ENCODE measurements around the gene PLSCR2.
"Not testable (repeated sequence)": the region's sequence is repeated elsewhere in the genome, so short reads cannot be mapped to it uniquely, and the experiment has no call there.

Gene PLSCR2

GRCh38 chr3:146476094-146476740 lies 6.9 kb upstream of the PLSCR2 start:
- no peak for DNase-seq

GRCh38 chr3:146474976-146475375 lies 5.6 kb upstream of the PLSCR2 start:
- not testable (repeated sequence) for DNase-seq

- DNase-seq, result no peak
Measured at GRCh38 chr3:146473726-146474125, 4.4 kb upstream of the PLSCR2 start.

GRCh38 chr3:146472611-146473010 lies 3.2 kb upstream of the PLSCR2 start:
- DNase-seq, result no peak

DNA sequence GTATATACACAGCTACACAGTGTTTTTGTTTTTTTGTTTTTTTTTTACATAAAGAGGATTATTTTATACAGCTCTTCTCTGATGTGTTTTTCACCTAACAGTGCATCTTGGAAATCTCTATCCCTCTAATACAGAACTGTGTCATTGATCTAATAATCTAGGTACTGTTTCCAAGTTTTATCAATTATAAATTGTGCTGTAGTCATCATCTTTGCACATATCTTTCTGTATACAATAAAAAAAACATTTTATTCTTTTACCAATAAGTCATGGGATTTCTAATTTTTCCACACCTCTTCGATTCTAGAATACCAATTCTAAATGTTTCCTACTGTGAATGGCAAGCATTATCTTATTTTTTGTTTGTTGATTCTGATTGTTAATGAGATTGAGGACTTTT lies 1.7 kb upstream of the PLSCR2 start:
- no peak for DNase-seq

DNA sequence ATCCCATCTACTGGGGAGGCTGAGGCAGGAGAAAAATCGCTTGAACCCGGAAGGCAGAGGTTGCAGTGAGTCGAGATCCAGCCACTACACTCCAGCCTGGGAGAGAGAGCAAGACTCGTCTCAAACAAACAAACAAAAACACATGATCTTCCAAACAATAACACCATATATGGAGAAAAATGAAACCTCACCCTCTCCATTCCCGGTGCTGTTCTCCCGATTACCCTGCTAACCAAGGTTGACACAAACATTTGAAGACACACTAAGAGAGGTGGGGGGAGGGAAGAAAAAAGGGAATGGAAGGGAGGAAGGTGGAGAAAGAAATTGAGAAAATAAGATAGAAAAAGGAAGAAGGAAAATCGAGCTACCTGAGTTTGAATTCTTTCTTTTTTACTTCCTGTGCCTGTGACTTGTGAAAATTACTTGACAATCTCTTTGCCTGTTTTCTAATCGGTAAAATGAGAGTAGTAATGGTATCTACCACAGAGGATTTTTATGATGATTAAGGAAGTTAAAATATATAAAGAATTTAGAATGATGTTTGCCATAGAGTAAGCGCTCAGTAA lies 1.1 kb upstream of the PLSCR2 start:
- no peak for DNase-seq

DNA sequence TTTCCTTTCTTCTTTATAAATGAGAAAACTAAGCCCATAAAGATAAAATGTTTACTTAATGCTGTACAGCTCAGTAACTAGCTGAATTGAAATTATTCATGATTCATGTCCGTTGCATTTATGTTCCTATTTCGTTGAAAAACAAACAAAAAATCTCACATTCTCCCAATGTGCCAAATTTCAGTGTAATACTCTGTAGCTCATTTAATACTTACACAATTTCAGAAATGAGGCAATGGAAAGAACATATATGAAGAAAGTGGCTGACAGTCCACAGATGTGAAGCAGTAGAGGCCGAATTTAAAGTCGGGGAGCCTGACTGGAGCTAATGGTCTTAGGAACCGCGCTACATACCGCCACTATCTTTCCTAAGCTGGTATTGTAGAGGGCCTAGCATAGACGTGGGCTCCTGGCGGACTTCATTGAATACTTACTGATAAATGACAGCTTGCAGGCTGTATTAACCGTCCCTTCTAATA lies 651 bp downstream of the PLSCR2 start:
- no peak for DNase-seq

- DNase-seq, result no peak
Measured at GRCh38 chr3:146468234-146468633, 1.1 kb downstream of the PLSCR2 start.

DNA sequence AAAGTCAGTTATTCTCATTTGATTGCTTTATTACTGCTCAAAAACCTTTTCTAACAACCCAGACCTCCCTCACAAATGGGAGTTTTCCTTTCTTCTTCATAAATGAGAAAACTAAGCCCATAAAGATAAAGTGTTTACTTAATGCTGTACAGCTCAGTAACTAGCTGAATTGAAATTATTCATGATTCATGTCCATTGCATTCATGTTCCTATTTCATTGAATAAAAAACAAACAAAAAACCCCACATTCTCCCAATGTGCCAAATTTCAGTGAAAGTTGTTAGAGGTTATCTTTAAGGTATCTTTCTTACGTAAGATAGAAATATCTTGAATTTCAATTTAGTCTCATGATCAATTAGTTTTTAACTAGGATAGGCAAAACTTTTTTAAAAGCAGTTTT lies 2.8 kb downstream of the PLSCR2 start:
- no peak for DNase-seq

DNA sequence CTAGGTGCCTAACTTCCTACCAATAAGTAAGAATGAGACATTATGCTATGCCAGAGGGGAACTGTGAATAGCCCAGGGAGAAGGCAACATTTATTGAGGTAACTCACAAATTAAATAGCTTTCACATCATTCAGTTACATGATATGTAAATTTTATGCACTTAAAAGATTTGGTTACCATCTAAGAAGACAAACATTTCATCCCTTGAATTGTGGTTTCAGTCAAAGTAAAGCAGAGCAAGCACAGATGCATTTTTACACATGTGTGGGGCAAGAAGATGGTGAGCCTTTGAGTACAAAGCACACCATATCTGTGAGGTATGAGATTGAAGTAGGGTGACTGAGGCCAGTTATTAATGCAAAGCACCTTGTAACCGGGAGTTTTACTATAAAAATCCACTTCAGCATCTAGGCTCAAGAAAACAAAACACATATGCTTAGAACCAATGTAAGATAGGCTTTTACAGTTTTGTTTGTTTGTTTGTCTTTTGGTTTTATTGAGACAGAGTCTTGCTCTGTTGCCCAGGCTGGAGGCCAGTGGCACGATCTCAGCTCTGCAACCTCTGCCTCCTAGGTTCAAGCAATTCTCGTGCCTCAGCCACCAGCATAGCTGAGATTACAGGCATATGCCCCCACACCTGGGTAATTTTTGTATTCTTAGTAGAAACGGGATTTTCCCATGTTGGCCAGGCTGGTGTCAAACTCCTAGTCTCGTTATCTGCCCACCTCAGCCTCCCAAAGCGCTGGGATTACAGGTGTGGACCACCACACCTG lies 3.5 kb downstream of the PLSCR2 start:
- no peak for DNase-seq

- DNase-seq, result no peak
Measured at GRCh38 chr3:146464783-146465182, 4.6 kb downstream of the PLSCR2 start.

GRCh38 chr3:146464005-146464595 lies 5.3 kb downstream of the PLSCR2 start:
- no peak for DNase-seq

- no peak for DNase-seq
Measured at GRCh38 chr3:146454796-146455195, 14.6 kb downstream of the PLSCR2 start.

DNA sequence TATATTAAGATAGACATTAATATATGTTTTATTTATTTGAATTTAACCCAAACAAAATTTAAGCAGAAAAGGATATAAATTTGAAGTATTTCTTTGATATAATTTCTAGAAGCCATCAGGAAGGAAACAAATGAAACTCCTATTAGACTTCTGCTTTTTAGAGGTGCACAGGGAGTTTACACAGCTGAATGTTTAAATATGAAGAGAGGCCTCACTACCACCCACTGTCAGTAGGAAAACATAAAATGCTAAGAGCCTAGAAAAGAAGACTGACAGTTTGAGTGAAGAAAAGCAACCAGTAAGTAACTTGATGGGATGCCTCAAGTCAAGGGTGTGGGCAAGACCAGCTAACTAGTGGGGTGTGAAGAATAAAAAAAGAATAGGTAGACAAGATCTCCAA lies 19.7 kb downstream of the PLSCR2 start:
- no peak for DNase-seq

DNA sequence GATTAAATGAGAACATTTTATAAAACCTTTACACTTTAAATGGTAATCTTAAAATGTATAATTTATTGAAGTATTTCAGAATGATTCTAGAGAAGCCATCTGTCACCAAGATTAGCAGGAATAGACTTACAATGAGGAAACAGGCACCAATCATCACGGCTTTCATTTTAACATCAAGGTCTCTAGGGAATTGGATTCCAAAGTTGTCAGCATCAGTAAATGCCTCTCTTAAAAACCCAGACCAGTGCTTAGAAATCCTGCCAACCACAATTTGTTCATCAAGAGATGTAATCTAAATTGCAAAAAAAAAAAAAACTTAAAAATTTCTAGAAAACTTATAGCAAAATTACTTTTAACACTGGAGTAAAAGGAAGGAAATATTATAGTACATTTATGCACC lies 20.3 kb downstream of the PLSCR2 start:
- DNase-seq, result no peak

DNA sequence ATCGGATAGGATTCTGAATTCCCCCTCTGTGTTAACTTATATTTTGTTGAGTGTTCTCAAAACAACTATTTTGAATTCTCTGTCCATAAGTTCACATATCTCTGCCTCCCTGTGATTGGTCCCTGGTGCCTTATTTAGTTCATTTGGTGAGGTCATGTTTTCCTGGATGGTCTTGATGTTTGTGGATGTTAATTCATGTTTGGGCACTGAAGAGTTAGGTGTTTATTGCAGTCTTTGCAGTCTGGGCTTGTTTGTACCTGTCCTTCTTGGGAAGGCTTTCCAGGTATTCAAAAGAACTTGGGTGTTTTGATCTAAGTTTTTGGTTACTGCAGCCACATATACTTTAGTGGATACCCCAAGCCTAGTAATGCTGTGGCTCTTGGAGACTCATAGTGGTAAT lies 23.3 kb downstream of the PLSCR2 start:
- no peak for DNase-seq

DNA sequence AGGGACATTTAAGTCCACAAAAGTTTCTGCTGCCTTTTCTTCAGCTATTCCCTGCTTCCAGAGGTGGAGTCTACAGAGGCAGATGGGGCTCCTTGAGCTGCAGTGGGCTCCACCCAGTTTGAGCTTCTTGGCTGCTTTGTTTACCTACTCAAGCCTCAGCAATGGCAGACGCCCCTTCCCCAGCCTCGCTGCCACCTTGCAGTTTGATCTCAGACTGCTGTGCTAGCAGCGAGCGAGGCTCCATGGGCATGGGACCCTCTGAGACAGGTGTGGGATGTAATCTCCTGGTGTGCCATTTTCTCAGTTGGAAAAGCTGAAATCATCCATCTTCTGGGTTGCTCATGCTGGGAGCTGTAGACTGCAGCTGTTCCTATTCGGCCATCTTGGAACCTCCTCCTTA lies 29.1 kb downstream of the PLSCR2 start:
- DNase-seq, result not testable (repeated sequence)

DNA sequence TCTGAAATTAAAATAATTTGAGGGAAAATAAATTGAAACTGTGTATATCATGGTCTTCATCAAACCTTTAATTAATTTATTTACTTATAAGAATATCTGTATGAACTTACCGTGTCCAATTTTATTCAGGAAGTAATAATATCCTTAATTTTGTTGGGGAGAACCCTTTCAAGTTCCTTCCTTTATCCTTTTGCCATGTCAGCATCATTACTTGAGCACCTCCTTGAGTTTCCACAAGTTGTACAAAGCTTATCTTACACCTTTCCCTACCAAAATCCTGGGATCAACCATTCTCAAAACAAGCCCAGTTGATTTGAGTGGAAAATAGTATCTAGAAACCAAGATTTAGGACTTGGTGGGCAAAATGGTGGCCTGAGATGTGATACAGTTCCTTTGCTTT lies 37.3 kb downstream of the PLSCR2 start:
- DNase-seq, result no peak

GRCh38 chr3:146431240-146431639 lies 38.1 kb downstream of the PLSCR2 start:
- DNase-seq, result no peak

- DNase-seq, result no peak
Measured at GRCh38 chr3:146425341-146425740, 44.0 kb downstream of the PLSCR2 start.

DNA sequence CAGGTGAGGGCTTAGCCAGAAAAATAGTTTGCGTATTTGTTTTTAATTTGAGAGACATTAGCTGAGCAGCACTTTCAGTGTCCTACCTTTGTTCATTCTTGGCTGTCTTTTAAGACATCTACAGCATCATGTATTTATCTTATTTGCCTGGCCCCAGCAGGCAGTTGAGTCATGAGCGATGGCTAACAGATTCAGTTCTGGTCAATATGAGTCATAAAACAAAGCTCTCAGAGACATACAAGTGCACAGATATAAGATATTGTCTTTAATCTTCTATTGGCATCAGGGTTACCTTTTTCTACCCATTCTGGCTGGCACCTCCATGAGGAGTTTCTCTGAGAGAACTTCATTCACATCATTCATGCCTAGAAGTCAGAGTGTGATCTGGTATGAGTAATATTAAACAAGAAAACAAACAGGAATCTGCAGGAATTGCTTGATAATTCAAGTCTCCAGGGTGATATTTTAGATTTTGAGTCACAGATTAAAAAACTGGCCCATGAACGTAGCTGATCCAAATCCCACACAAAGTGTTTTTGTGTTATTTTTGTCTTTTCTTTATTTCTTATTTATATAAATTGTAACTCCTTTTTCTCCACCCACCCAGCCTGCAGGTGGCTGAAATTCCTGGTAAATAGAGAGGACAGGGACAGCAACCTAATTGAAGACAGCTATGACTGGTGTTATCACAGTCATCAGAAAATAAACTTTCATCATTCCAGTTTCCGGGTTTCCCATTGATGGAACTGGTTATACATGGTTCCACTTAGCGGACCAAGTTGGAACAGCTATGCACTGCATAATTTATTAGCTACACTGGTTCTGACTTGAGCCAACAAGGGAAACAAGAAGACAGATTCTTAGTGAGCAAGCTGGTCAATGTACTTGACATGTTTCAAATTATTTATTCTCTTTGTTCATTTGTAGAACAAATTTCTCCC lies 47.3 kb downstream of the PLSCR2 start:
- DNase-seq, result no peak

GRCh38 chr3:146416366-146416765 lies 53.0 kb downstream of the PLSCR2 start:
- no peak for DNase-seq

DNA sequence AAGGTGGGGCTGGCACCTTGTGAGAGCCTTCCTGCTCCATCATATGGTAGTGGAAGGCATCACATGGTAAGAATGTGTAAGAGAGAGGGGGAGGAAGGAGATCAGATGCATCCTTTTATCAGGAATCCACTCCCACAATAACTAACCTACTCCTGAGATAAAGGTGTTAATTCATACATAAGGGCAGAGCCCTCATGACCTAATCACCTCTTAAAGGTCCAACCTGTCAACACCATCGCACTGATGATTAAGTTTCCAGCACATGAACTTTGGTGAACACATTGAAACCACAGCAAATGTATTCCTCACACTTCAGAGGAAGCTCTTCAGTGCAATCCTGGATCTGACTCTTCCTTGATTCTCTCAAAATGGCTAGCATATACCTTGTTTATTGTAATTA lies 55.4 kb downstream of the PLSCR2 start:
- no peak for DNase-seq
